Measurements from ENCODE around the gene EPS8. TPM values are rescaled to one million over a fixed set of nuclear protein-coding genes. Genes with fewer than 3 reads are reported as not detected.
"Not testable (repeated sequence)": the region's sequence is repeated elsewhere in the genome, so short reads cannot be mapped to it uniquely, and the experiment has no call there.

EPS8 gene
- polyA plus RNA-seq, 1 donor = 31.5 TPM

- DNase-seq (ENCODE audit: low read depth) = no peak
Measured at GRCh38 chr12:15797818-15798217, 8.6 kb upstream of the EPS8 start.

GRCh38 chr12:15796493-15797141, 7.4 kb upstream of the EPS8 start:
- DNase-seq (ENCODE audit: low read depth) = no peak

GRCh38 chr12:15794836-15795235, 5.6 kb upstream of the EPS8 start:
- DNase-seq (ENCODE audit: low read depth) = no peak

DNA sequence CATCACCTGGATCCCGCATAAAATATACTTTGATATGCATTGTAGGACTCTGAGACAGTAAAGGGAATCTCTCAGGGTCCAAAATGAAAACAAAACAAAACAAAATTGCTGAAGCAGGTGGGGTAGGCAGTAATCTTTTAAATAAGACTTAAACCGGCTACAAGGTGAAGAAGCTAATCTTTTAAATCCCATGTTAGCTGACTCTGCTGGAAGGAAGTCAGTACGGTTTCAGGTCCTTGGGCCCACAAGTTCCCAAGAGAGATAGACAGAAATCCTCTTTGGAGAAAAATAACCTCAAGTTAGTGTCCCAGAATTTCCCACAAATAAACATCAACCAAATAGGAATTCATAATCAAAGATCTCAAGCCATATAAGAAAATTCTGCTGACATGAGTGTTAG, 5.0 kb upstream of the EPS8 start:
- no peak for DNase-seq (ENCODE audit: low read depth)

GRCh38 chr12:15788233-15789219, 662 bp downstream of the EPS8 start:
- DNase-seq (ENCODE audit: low read depth) = no peak

- DNase-seq (ENCODE audit: low read depth) = no peak
Measured at GRCh38 chr12:15787778-15788177, 1.4 kb downstream of the EPS8 start.

GRCh38 chr12:15786772-15787171, 2.4 kb downstream of the EPS8 start:
- DNase-seq (ENCODE audit: low read depth) = no peak

DNA sequence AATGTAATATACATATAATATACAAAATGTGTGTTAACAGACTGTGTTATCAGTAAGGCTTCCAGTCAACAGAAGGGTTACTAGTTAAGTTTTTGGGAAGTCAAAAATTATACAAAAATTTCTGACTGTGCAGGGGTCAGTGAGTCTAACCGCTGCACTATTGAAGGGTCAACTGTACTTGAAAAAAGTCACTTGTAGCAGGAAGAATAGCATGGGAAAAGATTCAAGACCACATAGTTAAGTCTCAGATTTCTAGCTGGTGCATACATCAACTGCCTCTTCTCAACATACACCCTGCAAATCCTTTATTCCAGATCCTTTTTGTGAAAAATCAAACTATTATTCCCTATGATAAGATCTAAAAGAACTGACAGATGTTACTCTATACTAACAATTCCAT, 5.9 kb downstream of the EPS8 start:
- no peak for DNase-seq (ENCODE audit: low read depth)

DNA sequence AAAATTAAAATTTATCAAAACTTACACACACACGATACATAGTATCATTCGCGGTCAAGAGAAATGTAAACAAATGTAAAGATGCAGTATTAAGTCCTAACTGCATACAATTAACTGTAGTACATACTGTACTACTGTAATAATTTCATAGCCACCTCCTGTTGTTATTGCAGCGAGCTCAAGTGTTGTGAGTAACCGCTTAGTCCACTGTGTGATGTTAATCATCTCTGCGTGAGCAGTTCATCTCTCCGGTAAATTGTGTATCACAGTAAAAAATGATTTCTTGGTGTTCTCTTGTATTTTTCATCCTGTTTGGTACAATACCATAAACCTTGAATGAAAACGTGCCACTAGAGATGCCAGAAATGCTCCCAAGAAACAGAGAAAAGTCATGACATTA, 6.5 kb downstream of the EPS8 start:
- no peak for DNase-seq (ENCODE audit: low read depth)

DNA sequence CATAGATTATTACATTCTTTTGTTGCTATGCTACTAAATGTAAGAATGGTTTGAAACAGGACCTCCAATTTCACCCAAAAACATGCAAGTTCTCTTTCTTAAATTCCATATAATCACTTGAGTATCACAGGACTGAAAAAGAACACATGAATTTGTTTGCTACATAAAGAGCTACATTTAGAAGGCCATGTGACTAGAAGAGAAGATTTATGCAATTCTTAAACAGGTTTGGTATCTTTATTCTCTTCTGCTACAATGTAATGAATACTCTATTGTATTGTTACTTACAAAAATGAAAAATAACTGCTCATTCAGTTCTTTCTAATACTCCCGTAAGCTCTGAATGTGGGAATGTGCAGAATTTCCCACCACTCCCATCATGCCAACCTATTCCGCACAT, 9.3 kb downstream of the EPS8 start:
- no peak for DNase-seq (ENCODE audit: low read depth)

GRCh38 chr12:15778126-15778525, 11.1 kb downstream of the EPS8 start:
- DNase-seq (ENCODE audit: low read depth) = no peak

DNA sequence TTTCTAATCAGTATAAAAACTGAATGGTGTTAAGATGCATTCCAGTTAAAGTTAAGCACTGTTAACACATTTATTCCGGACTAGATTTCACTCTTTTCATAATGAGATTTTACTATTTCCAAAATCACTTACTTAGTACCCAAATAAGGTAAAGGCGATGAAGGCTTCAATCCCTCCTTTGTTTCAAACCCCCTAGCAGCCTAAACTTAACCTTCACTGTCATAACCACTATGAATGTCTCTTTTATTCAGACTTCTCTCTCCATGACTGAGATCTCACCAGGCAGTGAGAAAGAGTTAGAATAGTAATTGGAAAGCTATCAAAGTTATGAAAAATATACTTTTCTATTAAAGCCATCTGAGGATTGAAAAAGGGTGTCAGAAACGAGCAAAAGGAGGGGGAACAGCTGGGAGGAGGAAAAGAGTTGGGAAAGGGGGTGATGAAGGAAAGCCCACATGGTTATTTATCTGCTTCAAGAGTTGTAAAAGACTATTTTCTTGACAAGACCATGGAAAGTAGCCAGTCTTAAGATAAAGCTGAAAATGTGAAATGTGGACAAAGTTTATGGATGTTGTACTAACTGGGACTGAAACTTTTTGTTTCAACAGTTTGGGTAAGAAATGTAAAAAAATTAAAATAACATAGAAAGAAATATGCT, 11.7 kb downstream of the EPS8 start:
- DNase-seq (ENCODE audit: low read depth) = no peak

GRCh38 chr12:15776532-15776931, 12.7 kb downstream of the EPS8 start:
- no peak for DNase-seq (ENCODE audit: low read depth)

DNA sequence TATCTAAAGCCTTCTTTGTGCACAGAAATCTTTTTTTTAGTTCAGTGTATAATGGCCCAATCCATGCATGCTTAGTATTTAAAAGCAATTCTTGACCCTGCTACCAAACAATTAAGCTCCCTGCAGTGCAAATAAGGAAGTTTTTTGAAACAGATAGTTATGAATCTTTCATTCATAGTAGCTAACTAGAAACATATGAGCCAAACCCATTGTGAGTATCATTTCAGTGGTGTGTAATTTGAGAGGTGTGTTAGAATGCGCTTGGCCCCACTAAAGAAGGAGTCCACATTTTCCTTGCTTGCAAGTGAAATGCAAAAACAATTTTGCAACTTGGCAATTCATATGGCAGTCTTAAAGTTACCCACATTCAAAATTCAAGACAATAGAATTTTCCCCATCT, 14.4 kb downstream of the EPS8 start:
- no peak for DNase-seq (ENCODE audit: low read depth)

DNA sequence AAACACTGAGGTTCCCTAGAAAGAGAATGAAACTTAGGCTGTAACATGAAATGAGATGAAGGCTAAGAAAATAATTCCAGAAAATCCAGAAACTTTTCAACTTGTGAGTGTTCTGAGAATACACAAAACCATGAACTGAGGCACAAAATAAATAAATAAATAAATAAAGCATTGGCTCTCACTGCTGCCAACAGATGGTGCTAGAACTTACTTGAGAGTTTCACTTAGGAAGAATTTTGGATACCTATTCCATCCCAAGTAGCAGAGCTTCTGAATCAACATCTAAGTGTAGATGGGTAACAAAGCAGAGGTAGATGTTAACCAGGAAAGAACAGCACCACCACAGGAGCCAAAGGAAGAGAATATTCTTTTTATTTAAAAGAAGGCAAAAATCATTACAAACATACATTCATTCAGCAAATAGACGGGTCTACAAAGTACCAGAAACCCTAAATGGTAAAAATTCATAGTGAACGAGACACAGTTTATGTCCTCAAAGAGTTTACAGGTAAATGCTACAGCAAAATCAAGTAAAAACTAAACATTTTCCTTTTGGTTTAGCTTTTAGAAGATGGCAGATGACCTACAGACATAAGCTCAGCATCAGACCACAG, 16.7 kb downstream of the EPS8 start:
- no peak for DNase-seq (ENCODE audit: low read depth)

- DNase-seq (ENCODE audit: low read depth) = no peak
Measured at GRCh38 chr12:15770581-15770980, 18.6 kb downstream of the EPS8 start.

GRCh38 chr12:15770021-15770420, 19.2 kb downstream of the EPS8 start:
- DNase-seq (ENCODE audit: low read depth) = no peak

- DNase-seq (ENCODE audit: low read depth) = no peak
Measured at GRCh38 chr12:15769586-15769985, 19.6 kb downstream of the EPS8 start.

- DNase-seq (ENCODE audit: low read depth) = no peak
Measured at GRCh38 chr12:15767301-15767700, 21.9 kb downstream of the EPS8 start.

- no peak for DNase-seq (ENCODE audit: low read depth)
Measured at GRCh38 chr12:15763328-15763727, 25.9 kb downstream of the EPS8 start.

DNA sequence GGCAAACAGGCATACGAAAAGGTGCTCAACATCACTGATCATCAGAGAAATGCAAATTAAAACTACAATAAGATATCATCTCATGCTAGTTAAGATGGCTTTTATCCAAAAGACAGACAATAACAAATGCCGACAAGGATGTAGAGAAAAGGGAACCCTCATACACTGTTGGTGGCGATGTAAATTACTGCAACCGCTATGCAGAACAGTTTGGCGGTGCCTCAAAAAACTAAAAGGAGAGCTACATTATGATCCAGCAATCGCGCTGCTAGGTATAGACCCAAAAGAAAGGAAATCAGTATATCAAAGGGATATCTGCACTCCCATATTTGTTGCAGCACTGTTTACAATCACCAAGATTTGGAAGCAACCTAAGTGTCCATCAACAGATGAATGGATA, 27.0 kb downstream of the EPS8 start:
- not testable (repeated sequence) for DNase-seq (ENCODE audit: low read depth)

All from forelimb muscle (tissue), 1 donor.